Measurements from ENCODE around the gene DRD2.

The DRD2 gene

DNA sequence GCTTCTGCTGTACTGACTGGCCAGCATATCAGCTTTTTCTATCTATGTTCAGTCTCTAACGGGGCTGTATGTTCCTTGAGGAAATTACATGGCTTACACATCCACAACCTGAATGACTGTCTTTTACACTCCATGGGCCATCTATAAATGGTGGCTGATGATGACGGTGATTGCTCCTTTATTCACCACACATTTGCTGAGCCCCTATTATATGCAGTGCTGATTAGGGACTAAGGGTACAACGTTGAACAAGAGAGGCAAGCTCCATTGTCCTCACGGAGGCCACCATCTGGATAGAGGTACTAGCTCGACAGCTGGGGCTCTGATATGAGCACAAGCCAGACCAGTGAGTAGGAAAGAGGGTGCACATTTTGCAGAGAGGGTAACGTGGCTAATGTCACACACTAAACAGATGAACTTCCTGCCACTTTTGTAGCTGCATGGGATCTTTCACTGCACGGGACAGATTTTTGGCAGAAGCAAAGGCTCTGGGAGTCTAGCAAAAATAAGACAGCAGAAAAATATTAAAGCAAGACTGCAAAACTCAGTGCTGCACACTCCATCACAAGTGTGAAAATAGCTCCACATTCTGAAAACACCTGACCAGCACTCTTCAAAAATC lies 30.6 kb downstream of the DRD2 start:
- DNase-seq (ENCODE audit: low spot score): no peak

DNA sequence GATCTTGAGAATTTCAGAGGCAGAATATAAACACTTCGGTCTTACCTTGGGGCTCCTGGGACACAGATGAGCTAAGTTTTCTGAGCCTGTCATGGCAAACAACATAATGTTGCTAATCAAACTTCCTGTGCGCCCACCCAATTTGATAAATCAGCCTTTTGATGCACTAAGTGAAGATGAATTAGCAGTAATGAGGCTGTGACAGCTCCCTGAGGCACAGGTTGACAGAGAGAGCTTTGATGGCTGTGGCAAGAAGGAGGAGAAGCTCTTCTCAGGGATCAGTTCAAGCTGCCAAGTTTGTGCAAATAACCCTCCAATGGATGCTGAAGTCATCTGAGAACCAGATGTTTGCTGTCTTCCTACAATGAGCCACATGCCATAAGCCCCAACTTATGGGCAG lies 34.4 kb downstream of the DRD2 start:
- no peak for DNase-seq (ENCODE audit: low spot score)

DNA sequence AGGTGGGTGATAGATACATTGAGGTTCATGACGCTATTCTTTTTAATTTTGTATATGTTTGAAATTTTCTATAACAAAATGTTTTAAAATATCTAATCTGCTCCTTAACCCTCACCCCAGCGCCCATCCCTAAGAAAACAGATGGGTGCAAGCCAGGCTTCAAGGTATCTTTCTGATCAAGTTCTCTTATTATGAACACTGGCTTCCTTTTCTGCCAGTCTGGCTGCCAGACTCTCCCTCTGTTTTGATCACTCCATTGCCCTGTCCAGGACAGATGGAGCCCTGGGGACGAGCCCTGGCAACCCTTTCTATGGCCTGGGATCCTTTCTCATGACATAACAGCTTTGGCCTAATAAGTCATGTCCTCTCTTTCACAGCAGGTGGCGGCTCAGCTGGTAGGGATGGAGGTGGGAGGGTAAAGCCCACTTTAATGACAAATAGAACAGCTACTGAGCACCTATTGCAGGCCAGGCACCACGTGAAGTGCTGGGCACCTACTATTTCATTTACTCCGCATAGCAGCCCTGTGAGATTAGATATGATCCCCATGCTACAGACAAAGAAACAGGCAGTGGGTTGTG lies 38.4 kb downstream of the DRD2 start:
- DNase-seq (ENCODE audit: low spot score): no peak

DNA sequence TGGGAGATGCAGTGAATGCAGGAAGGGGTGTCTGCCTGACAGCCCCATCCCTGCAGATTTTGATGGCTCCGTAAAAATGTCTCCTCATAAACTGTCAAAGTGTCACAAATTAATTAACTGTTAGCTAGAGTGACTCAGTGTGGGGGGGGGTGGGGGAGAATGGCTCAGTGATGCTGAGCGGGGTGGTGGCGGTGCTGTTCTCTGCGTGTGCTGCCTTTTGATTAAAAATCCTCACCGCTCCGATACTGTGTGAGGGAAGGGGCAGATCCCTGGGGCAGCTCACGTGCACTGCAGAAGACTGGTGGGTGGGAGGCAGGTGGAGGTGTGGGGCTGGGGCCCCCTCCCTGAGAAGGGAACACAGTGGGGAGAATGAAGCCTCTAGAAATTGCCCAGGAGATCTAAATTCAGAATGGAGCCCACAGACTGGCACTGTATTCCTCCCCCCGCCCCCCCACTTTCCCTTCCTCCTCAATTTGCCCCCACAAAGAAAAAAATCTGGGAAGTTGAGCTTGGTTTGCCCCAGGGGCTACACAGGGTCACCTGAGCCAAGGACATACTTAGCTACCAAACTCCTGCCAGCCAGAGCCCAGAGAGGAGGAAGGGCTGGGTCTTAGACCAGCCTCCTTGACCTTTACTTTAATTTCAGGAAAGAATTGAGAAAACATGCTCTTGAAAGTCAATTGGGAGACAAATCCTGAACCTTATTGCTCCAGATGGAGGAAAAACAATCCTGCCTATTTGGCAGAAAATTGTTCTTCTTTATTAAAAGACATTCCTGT lies 39.8 kb downstream of the DRD2 start:
- no peak for DNase-seq (ENCODE audit: low spot score)

DNA sequence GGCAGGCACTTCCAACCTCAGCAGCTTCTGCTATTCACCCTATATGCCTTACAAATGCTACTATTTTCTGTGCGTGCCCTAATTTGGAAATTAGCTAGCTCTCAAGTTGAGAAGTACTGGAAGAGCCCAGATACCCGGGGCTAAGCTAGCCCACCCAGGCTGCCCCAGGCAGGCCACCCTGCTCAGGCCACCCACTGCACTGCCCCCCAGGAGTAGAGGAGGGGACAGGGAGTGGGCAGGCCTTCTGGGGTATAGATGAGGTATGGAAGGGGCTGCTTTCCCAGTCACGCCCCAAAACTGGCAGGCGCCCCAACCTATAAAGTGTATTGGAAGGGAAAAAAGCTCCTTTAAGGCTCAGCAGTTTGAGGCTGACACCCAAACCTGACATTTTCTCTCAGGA lies 43.5 kb downstream of the DRD2 start:
- DNase-seq (ENCODE audit: low spot score): no peak

DNA sequence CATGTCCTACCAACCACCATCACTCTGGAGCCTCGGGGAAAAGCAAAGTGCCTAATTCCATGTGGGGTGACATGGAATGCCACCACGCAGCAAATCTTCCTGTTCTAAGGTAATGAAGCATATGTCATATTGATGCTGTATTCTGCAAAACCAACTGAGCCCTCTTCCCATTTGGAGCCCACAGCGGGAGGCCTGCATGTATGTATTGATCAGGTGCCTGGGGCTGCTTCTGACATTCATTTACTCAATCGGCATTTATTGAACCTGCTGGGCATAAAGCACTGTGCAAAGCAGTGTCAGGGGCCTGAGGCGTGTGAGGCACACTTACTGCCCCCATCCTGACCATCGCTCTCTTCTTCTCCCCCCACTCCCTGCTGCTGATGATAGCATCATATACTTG lies 48.5 kb downstream of the DRD2 start:
- no peak for DNase-seq (ENCODE audit: low spot score)

DNA sequence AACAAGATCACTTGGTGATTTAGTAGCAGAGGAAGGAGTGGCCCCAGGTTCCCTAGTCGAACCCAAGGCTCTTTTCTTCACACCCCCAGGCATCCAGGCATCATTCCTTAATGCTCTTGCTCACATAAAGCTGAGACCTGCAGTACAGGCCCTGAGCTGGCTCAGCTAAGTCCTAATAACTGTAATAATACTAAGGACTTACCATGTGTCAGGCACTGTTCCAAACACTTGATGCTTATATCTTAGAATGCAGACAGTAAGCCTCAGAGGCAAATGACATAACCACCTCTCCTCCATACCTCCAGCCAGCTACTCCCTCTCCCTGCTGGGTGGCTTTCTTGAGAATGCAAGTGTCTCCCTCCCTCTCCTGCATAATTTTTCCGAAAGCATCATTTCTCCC lies 54.4 kb downstream of the DRD2 start:
- no peak for DNase-seq (ENCODE audit: low spot score)

DNA sequence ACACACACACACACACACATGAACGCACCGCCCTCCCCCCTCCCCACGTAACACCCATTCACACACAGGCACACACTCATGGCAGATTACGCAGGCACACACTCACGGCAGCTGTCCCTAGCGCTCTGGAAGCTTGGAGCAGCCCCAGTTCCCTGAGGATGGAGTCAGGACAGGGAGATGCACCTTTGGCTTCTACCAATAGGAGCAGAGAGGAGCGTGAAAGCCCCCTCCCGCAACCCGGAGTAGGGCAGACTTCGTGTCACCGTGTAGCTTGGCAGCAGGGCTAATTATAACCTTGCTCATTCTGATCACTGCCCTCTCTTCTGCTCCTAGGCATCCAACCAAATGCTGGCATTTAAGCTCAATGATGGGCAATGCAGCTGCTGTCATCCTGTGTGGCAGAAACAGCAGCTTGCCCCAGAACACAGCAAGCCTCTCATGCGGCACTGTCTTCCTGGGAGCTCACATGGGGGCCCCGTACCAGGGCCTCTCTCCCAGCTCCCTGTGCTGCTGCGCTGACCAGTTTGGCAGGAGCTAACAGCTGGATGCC lies 55.7 kb downstream of the DRD2 start:
- no peak for DNase-seq (ENCODE audit: low spot score)

DNA sequence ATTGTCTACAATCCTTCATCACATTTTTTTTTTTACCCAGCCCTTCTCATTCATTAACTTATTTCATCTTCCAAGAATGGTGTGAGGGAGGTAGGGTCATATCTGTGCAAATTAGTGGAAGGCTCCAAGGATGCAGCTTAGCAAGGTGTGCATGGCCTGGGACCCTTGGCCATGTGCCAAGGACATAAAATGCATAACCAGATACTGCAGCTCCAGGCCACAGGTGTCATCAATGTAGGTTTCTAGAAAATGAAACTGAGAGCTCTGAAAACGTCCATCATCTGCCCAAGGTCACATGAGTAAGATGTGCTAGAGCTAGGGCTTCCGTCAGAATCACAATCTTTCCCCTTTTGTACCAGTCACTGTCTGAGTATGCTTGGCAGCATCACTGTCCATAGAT lies 57.8 kb downstream of the DRD2 start:
- no peak for DNase-seq (ENCODE audit: low spot score)

DNA sequence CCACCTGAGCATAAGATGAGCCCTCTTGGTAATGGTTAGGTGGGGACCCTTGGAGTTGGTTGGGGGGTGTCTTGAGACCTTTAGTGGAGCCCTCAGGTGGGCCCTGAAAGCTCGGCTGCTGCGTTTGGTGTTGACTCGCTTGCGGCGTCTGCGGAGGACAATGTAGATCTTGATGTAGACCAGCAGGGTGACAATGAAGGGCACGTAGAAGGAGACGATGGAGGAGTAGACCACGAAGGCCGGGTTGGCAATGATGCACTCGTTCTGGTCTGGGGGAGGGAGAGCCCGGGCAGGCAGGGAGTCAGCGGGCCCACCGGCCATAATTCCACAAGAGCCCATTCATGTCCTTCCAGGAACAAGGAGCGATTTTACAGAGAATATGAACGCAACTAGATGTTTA lies 59.9 kb downstream of the DRD2 start:
- no peak for DNase-seq (ENCODE audit: low spot score)

DNA sequence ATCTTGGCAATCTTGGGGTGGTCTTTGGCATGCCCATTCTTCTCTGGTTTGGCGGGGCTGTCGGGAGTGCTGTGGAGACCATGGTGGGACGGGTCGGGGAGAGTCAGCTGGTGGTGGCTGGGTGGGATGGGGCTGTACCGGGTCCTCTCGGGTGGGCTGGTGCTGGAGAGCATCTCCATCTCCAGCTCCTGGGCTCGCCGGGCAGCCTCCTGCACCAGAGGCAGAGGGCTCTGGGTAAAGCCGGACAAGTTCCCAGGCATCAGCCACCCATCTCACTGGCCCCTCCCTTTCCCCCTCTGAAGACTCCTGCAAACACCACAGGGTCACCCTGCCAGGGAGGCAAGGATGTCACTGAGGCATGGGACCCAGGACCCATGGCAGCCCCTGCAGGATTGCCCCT lies 62.5 kb downstream of the DRD2 start:
- no peak for DNase-seq (ENCODE audit: low spot score)

DNA sequence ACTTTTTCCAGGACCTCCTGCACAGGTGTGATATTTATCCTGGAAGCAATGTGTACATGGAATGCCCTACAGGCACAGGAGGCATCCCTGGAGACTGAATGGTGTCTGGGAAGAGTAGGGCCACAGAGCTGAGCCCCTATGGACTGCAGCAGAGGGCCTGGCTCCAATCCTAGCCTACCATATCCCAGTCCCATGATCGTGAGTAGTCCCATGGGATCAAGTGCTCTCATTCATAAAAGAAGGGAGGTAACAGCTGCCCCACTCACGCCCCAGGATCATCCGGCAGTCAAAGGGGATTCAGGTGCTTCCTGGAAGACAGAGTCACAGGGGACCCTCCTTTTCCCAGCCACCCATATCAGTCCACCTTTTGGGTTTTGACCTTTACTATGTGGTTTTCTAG lies 63.7 kb downstream of the DRD2 start:
- no peak for DNase-seq (ENCODE audit: low spot score)

DNA sequence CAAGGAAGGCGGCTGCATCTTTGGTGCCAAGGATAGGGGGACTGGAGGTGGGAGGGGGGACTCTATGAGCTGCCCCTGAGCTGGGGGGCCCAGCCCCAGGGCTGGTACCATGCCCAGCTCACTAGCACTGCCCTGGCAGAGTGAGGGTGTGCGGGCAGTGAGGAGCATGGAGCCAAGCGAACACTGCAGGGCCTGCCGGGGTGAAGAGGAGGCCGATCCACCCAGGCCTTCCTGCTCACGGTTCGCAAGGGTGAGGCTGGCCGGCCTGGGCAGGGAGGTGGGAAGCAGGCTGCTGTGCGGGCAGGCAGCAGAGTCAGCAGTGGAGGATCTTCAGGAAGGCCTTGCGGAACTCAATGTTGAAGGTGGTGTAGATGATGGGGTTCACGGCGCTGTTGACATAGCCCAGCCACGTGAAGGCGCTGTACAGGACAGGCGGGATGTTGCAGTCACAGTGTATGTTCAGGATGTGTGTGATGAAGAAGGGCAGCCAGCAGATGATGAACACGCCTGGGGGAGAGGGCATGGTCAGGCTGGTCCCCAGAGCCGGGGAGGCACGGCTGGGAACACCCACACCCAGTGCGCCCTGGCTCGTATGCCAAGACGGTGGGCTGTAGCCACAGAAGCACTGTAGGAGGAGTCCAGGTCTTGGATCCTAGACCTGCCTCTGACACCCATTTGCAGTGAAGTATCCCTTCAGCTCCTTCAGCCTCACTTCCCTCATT lies 64.6 kb downstream of the DRD2 start:
- DNase-seq (ENCODE audit: low spot score): no peak

DNA sequence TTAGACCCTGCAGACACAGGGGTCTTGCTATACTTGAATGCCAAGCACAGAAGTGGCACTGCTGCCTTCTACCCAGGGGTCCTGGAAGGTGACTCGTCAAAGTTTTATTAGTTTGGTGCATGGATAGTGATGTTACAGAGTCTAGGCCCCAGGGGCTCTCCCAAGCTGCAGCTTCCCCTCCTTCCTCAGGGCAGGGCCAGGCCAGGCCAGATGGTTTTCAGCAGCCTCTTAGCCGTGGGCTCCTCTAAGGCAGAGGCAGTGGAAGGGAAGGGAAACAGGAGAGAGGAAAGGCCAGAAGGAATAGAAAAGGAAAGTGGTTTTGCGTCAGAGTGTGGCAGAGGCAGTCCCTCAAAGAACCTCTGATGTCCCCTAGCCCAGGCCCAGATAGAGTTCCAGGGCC lies 65.7 kb downstream of the DRD2 start:
- DNase-seq (ENCODE audit: low spot score): no peak

DNA sequence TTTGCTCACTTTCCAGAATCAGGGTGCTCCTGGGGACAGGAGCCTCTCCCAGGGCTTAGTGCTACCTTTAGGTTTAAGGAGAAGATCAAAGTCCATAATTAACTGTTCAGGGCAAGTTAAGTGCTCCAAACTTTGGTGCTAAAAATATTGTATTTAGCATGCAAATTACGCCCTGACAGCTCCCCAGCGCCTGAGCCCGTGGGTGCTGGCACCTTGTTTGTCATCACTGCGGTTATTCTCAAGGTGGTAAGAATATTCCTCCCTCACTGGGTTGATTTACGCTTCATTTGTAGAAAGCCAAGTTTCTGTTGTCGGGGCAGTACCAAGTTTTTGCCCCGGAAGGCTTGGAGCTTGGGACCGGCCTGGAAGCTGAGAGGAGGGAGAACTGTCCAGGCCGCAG lies 66.3 kb downstream of the DRD2 start:
- no peak for DNase-seq (ENCODE audit: low spot score)

DNA sequence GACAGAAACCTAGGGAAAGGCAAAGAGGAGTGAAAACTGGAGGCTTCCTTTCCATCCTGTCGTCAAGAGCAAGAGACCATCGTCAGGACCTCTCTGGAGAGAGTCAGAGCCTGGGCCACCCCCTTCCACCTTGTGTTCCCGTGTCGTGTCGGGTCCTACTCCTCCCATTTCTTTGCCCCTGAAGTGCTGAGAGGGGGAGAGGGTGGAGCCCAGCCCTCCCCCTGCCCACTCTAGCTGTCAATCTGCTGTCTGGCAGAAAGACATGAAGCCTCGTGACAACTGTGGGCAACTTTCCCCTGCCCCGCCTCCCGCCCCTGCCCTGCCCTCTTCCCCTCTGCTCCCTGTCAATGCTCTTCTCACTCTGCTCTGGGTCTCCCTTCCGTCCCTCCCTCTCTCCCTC lies 67.0 kb downstream of the DRD2 start:
- no peak for DNase-seq (ENCODE audit: low spot score)

DNA sequence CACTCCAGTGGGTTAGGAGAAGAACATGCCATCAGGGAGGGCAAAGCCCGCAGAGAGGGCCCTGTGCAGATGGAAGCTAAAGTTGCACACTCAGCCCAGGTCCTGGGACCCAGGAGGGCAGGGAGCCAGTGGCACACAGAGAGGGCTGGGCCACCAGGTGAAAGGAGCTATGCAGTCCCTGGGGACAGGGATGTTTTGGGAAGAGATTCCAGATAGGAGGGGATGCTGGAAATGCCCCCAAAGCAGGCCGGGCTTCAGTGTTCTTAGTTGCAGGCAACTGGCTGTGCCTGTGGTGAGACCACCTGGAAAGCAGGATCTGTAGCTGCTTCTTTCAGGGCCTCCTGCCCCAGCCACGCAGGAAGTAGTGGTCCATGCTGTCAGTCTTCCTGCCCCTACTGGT lies 68.0 kb downstream of the DRD2 start:
- no peak for DNase-seq (ENCODE audit: low spot score)

DNA sequence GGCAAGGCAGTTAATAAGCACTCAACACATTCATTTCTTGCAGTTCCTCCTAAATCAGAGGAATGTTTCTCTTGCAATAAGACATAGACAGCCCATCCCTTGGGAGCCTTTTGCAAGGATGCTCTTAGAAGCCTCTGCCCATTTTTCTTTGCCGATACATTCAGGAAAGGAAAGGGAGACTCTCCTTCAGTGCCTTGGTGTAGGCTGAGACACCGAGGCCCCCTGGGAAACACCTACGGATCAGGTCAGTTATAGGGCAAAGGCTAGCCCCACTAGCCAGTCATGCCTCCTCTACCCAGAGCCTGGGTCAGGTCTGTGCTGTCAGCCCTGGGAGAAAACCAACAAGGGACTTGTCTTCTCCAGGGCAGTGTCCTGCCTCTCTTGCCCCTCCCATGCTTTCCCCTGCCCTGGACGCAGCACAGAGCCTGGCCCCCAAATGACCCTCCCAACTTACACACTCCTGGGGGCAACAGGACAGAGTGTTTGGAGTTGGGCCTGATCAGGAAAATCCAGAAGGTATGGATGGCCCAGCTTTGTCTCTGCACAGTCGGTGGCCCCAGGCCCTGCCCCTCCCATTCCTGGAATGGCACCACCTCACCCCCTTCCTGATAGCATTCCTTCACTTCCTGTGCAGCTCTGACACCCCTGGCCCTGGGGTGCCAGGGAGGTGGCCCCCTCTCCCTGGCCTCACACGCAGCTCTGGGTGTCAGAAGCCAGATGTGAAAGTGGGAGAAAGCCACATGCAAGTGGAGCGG lies 69.3 kb downstream of the DRD2 start:
- no peak for DNase-seq (ENCODE audit: low spot score)

DNA sequence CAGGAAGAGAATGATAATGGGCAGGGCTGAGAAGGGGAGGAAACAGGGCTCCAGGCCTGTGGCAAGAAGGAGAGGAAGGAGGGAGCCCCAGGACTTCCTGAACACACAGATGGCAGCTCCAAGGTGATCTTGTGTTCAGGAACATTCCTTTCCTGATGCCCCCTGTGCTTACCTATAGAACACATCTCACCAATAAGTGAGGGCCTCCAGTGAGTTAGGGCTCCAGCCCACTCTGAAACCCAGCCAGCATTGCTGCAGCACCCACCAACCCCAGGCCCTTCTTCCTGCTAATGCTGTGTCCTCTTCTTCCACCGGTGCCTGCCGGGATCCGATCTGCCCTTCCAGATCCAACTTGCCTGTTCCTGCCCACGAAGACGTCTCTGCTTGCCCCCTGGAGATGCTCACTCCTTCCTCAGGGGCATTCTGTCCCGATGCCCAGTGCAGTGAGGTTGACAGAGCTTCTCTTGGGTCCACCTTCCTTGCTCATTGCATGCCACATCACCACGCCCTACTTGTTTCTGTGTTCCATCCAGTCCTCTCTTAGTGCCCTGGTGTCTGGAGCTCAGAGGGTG lies 70.3 kb downstream of the DRD2 start:
- no peak for DNase-seq (ENCODE audit: low spot score)

DNA sequence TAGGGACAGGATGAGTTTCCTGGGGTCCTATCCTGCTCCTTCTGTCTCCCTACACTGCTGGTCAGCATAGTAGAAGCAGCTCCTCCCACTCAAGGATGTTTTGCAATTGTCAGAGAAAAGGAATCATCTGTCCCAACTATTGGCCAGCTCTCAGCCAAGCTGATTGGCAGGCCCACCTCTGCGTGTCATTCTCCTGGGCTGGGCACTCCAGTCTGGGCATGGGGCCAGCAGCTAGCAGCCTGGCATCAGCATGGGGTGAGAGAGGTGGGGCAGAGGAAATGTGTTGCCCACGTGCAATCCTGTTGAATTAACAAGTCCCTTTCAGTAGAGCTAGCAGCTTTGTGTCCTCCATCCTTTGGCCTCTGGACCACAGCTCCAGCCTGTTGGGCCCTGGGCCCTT lies 73.5 kb downstream of the DRD2 start:
- DNase-seq (ENCODE audit: low spot score): peak; percentile 60

DNA sequence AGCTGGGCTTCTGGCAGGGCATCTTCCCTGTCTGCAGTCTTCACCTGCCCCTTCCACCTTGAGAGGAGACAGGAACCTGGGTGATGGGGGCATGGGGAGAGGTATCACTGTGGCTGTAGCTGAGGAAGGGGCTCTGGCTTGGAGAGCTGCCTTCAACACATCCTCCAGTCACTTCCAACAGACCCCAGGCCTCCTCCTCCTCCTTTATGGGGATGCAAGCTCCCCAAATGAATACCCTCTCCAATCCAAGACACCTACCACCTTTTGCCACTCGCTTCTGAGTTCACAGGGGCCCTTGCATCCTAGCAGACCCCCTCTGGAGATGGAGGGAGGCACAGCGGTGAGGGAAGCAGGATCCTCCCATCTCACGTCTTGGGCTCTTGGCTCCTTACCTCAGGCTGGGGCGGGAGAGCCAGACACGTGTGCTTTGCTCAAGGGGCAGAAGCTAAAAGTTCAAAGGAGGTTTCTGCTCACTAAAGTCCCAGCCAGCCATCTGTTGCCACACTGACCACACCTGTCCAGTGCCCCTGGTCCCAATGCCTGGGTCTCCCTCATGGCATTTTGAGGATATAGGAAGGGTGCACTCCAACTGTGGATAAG lies 74.5 kb downstream of the DRD2 start:
- DNase-seq (ENCODE audit: low spot score): no peak

Data from LoVo (cell line).